Measurements from ENCODE around the gene SHB.

SHB gene

GRCh38 chr9:37948417-37948980 is 120.5 kb downstream of the SHB start:
- Histone ChIP-seq H4K20me1 (ENCODE audit: insufficient read depth, low read length) (no peaks in the 10 kb centered on the region), H3K27me3 (ENCODE audit: insufficient read depth, low read length) (no peaks in the 10 kb centered on the region), H3K4me3 (ENCODE audit: low read depth, low read length, poor library complexity, severe bottlenecking) (no peak overlapping the region), H3K4me1 (ENCODE audit: insufficient read depth, low read length, severe bottlenecking) (no peaks in the 10 kb centered on the region), H3K36me3 (ENCODE audit: insufficient read depth, low read length) (no peaks in the 10 kb centered on the region), H3K9ac (ENCODE audit: low read length) (no peak overlapping the region), H3K9me2 (ENCODE audit: low read depth, low read length) (no peaks in the 10 kb centered on the region), H3K79me2 (ENCODE audit: insufficient read depth, low read length) (no peaks in the 10 kb centered on the region), H2AFZ (ENCODE audit: low read length) (no peak overlapping the region), H3K9me3 (ENCODE audit: low read length) (no peaks in the 10 kb centered on the region), H3K4me2 (ENCODE audit: low read length) (no peak overlapping the region), H3K27ac (ENCODE audit: low read depth, low read length, poor library complexity, severe bottlenecking) (no peak overlapping the region), H3F3A (ENCODE audit: insufficient read depth, low read length) (no peaks in the 10 kb centered on the region)
- TF ChIP-seq EZH2 (IDR thresholded peaks at IDR 0.05; ENCODE audit: borderline replicate concordance, low read length) (no peak), CTCF (IDR thresholded peaks at IDR 0.05; ENCODE audit: low read length) (no peak)

GRCh38 chr9:37947977-37948376 is 121.0 kb downstream of the SHB start:
- Histone ChIP-seq H2AFZ (ENCODE audit: low read length) (no peak overlapping the region), H3K4me1 (ENCODE audit: insufficient read depth, low read length, severe bottlenecking) (no peaks in the 10 kb centered on the region), H3K9ac (ENCODE audit: low read length) (no peak overlapping the region), H3K4me3 (ENCODE audit: low read depth, low read length, poor library complexity, severe bottlenecking) (no peak overlapping the region), H3K4me2 (ENCODE audit: low read length) (no peak overlapping the region), H3F3A (ENCODE audit: insufficient read depth, low read length) (no peaks in the 10 kb centered on the region), H4K20me1 (ENCODE audit: insufficient read depth, low read length) (no peaks in the 10 kb centered on the region), H3K36me3 (ENCODE audit: insufficient read depth, low read length) (no peaks in the 10 kb centered on the region), H3K27ac (ENCODE audit: low read depth, low read length, poor library complexity, severe bottlenecking) (no peak overlapping the region), H3K27me3 (ENCODE audit: insufficient read depth, low read length) (no peaks in the 10 kb centered on the region), H3K9me2 (ENCODE audit: low read depth, low read length) (no peaks in the 10 kb centered on the region), H3K9me3 (ENCODE audit: low read length) (no peaks in the 10 kb centered on the region), H3K79me2 (ENCODE audit: insufficient read depth, low read length) (no peaks in the 10 kb centered on the region)
- TF ChIP-seq EZH2 (IDR thresholded peaks at IDR 0.05; ENCODE audit: borderline replicate concordance, low read length) (no peak), CTCF (IDR thresholded peaks at IDR 0.05; ENCODE audit: low read length) (no peak)

- Histone ChIP-seq H3K4me3 (ENCODE audit: low read depth, low read length, poor library complexity, severe bottlenecking) (no peak overlapping the region), H3K9me2 (ENCODE audit: low read depth, low read length) (no peaks in the 10 kb centered on the region), H3K27ac (ENCODE audit: low read depth, low read length, poor library complexity, severe bottlenecking) (no peak overlapping the region), H3K27me3 (ENCODE audit: insufficient read depth, low read length) (no peaks in the 10 kb centered on the region), H4K20me1 (ENCODE audit: insufficient read depth, low read length) (no peaks in the 10 kb centered on the region), H3K9ac (ENCODE audit: low read length) (no peak overlapping the region), H3K4me1 (ENCODE audit: insufficient read depth, low read length, severe bottlenecking) (no peaks in the 10 kb centered on the region), H3F3A (ENCODE audit: insufficient read depth, low read length) (no peaks in the 10 kb centered on the region), H3K4me2 (ENCODE audit: low read length) (no peak overlapping the region), H3K79me2 (ENCODE audit: insufficient read depth, low read length) (no peaks in the 10 kb centered on the region), H3K36me3 (ENCODE audit: insufficient read depth, low read length) (no peaks in the 10 kb centered on the region), H3K9me3 (ENCODE audit: low read length) (no peaks in the 10 kb centered on the region), H2AFZ (ENCODE audit: low read length) (no peak overlapping the region)
- no peak for TF ChIP-seq CTCF (IDR thresholded peaks at IDR 0.05; ENCODE audit: low read length)
- TF ChIP-seq EZH2 (IDR thresholded peaks at IDR 0.05; ENCODE audit: borderline replicate concordance, low read length), result no peak
Observed at GRCh38 chr9:37947471-37947870, 121.6 kb downstream of the SHB start.

Measured in OCI-LY1 (cell line).